ENCODE data around the gene TLL1. TPM values are rescaled to one million over a fixed set of nuclear protein-coding genes. Genes with fewer than 3 reads are reported as not detected.

TLL1 gene
- total RNA-seq, 1 donor from 2014 or later: 7.9 TPM

- no peak for DNase-seq (ENCODE audit: low spot score)
These were observed 21.1 kb downstream of the TLL1 start for GRCh38 chr4:165894159-165894558.

GRCh38 chr4:165905405-165906027, 32.5 kb downstream of the TLL1 start:
- DNase-seq (ENCODE audit: low spot score): no peak

GRCh38 chr4:165906272-165906671, 33.2 kb downstream of the TLL1 start:
- DNase-seq (ENCODE audit: low spot score): no peak

GRCh38 chr4:165909947-165910346, 36.9 kb downstream of the TLL1 start:
- no peak for DNase-seq (ENCODE audit: low spot score)

GRCh38 chr4:165915215-165915614, 42.2 kb downstream of the TLL1 start:
- no peak for DNase-seq (ENCODE audit: low spot score)

- DNase-seq (ENCODE audit: low spot score): no peak
These were observed 48.5 kb downstream of the TLL1 start for GRCh38 chr4:165921546-165921945.

GRCh38 chr4:165922747-165923146, 49.7 kb downstream of the TLL1 start:
- DNase-seq (ENCODE audit: low spot score): no peak

GRCh38 chr4:165926307-165926706, 53.3 kb downstream of the TLL1 start:
- DNase-seq (ENCODE audit: low spot score): no peak

GRCh38 chr4:165927366-165927765, 54.3 kb downstream of the TLL1 start:
- DNase-seq (ENCODE audit: low spot score): no peak

- DNase-seq (ENCODE audit: low spot score): no peak
These were observed 54.8 kb downstream of the TLL1 start for GRCh38 chr4:165927815-165928214.

- no peak for DNase-seq (ENCODE audit: low spot score)
These were observed 55.6 kb downstream of the TLL1 start for GRCh38 chr4:165928601-165929000.

GRCh38 chr4:165929662-165930061, 56.6 kb downstream of the TLL1 start:
- DNase-seq (ENCODE audit: low spot score): no peak

GRCh38 chr4:165931741-165932140, 58.7 kb downstream of the TLL1 start:
- DNase-seq (ENCODE audit: low spot score): no peak

- no peak for DNase-seq (ENCODE audit: low spot score)
These were observed 71.9 kb downstream of the TLL1 start for GRCh38 chr4:165944900-165945299.

GRCh38 chr4:165945991-165946390, 73.0 kb downstream of the TLL1 start:
- no peak for DNase-seq (ENCODE audit: low spot score)

- no peak for DNase-seq (ENCODE audit: low spot score)
These were observed 74.0 kb downstream of the TLL1 start for GRCh38 chr4:165947019-165947418.

- DNase-seq (ENCODE audit: low spot score): no peak
These were observed 80.1 kb downstream of the TLL1 start for GRCh38 chr4:165953181-165953580.

- DNase-seq (ENCODE audit: low spot score): no peak
These were observed 90.6 kb downstream of the TLL1 start for GRCh38 chr4:165963621-165964020.

GRCh38 chr4:165964591-165964990, 91.6 kb downstream of the TLL1 start:
- DNase-seq (ENCODE audit: low spot score): no peak

- DNase-seq (ENCODE audit: low spot score): no peak
These were observed 92.5 kb downstream of the TLL1 start for GRCh38 chr4:165965503-165965902.

GRCh38 chr4:165966833-165967232, 93.8 kb downstream of the TLL1 start:
- DNase-seq (ENCODE audit: low spot score): no peak

- no peak for DNase-seq (ENCODE audit: low spot score)
These were observed 94.4 kb downstream of the TLL1 start for GRCh38 chr4:165967486-165967885.

- no peak for DNase-seq (ENCODE audit: low spot score)
These were observed 97.8 kb downstream of the TLL1 start for GRCh38 chr4:165970703-165971420.

GRCh38 chr4:165971446-165971845, 98.4 kb downstream of the TLL1 start:
- no peak for DNase-seq (ENCODE audit: low spot score)

Data from ureter (tissue), 1 donor.